HUES48 (cell line): ENCODE results near the gene DPT.

Source experiments
- H3K27ac ChIP-seq: one replicate; pipeline ENCODE4 v1.7.0; 2013; ENCODE audit warnings: low read depth, low read length, inconsistent platforms
- H3K27me3 ChIP-seq: 2 replicates; pipeline ENCODE4 v1.6.1; 2013; ENCODE audit warnings: mild to moderate bottlenecking, low read length; ENCODE audit not compliant: control insufficient read depth, insufficient read depth
- H3K36me3 ChIP-seq: 2 replicates; pipeline ENCODE4 v1.6.1; 2013; ENCODE audit warnings: low read length; ENCODE audit not compliant: control insufficient read depth, insufficient read depth
- H3K4me1 ChIP-seq: 2 replicates; pipeline ENCODE4 v1.6.1; 2013; ENCODE audit warnings: mild to moderate bottlenecking, low read length; ENCODE audit not compliant: control insufficient read depth, insufficient read depth
- H3K4me3 ChIP-seq: 2 replicates; pipeline ENCODE4 v1.5.1; 2013; ENCODE audit warnings: mild to moderate bottlenecking, low read depth, low read length
- H3K9ac ChIP-seq: 2 replicates; pipeline ENCODE4 v1.6.1; 2013; ENCODE audit warnings: mild to moderate bottlenecking, low read depth, low read length, moderate library complexity
- H3K9me3 ChIP-seq: 2 replicates; pipeline ENCODE4 v1.6.1; 2013; ENCODE audit warnings: low read length; ENCODE audit not compliant: control insufficient read depth, insufficient read depth

The DPT gene

DNA sequence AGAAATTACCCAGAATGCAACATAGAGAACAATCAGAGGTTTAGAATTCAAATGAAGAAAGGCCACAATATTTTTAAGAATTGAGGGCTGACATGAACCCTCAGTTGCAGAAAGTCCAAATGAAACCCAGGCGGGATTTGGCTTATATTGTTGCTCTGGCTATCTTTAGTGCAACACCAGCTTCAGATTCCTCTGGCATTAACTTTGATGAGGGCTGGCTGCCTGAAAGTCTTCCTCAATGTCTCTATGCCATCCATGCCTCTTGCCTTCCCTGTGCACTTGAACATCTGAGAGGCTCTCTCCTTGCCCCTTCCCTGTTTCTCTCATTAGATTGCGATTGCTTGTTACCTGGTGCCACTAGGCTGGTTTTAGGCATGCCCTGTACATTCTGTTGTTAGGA lies 31.2 kb upstream of the DPT start:
- Histone ChIP-seq H3K36me3 (no peaks in the 10 kb centered on the region), H3K4me1 (no peaks in the 10 kb centered on the region), H3K27ac (no peak overlapping the region), H3K9me3 (no peaks in the 10 kb centered on the region), H3K27me3 (no peaks in the 10 kb centered on the region), H3K9ac (no peak overlapping the region), H3K4me3 (no peak overlapping the region)

DNA sequence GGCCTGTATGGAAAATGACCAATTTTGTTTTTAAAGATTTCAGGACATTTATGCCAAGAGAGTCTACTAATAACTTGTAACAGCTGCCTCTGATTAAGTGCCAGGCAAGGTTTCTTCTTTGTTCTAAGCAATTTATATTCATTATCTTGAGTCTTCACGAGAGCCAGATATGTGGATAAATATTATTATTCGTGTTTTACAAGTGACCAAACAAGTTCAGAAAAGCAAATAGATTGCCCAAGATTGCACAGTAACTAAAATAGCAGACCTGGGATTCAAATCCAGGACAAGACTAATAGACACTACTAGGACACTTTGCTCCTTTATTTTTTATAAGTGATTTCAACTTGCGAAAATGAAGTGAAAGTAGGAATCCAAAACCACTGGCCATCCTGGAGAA lies 30.1 kb upstream of the DPT start:
- Histone ChIP-seq H3K4me3 (no peak overlapping the region), H3K9ac (no peak overlapping the region), H3K27me3 (no peaks in the 10 kb centered on the region), H3K9me3 (no peaks in the 10 kb centered on the region), H3K36me3 (no peaks in the 10 kb centered on the region), H3K4me1 (no peaks in the 10 kb centered on the region), H3K27ac (no peak overlapping the region)

DNA sequence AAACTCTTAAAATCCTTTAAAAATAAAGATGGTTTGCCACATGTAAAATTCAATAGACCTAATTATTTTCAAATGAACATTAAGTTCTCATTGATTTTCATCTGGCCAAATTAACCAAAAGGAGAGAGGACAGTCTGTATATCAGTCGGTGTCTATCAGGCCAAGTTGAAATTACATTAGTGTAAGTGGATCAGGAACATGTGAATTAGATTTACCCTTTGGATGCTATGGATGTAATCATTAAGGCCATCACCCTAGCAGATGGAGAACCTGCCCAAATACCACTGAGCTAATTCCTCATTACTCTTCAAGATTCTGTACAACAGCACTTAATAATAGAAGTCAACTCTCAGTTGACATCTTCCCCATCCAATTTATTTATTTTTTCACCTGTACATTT lies 29.5 kb upstream of the DPT start:
- H3K36me3 ChIP-seq: no peaks in the 10 kb centered on the region
- H3K27me3 ChIP-seq: no peaks in the 10 kb centered on the region
- no peak overlapping the region for H3K4me3 ChIP-seq
- no peak overlapping the region for H3K27ac ChIP-seq
- no peak overlapping the region for H3K9ac ChIP-seq
- no peaks in the 10 kb centered on the region for H3K9me3 ChIP-seq
- no peaks in the 10 kb centered on the region for H3K4me1 ChIP-seq

DNA sequence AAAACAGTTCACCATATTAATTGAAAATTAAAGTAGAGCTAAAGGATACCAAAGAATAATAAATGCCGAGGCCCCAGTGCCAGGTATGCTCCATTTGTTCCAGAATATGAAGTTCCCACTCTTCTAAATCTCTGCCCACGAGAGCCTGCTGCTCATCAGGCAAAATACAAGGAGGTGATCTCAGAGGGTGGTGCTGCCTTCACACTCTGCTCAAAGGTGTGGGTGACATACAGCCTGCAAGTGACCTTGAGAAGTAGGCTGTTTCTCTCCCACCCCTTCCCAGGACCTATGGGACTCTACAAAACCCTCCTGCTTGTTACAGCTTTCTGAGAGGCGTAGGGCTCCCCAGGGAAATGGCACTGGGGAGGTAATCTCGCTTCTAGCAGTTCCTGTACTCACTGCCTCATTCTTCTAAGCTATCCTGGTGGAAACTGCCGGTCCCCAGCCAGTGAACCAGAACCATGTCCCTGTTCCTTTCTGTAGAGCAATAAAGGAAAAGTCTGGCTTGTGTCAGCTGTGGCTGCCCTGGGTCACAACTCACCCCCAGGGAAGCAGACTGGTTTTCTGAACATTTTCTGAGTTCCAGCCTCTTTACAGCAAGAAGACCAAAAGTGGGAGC lies 26.9 kb upstream of the DPT start:
- no peaks in the 10 kb centered on the region for H3K36me3 ChIP-seq
- H3K9ac ChIP-seq: no peak overlapping the region
- H3K4me1 ChIP-seq: no peaks in the 10 kb centered on the region

DNA sequence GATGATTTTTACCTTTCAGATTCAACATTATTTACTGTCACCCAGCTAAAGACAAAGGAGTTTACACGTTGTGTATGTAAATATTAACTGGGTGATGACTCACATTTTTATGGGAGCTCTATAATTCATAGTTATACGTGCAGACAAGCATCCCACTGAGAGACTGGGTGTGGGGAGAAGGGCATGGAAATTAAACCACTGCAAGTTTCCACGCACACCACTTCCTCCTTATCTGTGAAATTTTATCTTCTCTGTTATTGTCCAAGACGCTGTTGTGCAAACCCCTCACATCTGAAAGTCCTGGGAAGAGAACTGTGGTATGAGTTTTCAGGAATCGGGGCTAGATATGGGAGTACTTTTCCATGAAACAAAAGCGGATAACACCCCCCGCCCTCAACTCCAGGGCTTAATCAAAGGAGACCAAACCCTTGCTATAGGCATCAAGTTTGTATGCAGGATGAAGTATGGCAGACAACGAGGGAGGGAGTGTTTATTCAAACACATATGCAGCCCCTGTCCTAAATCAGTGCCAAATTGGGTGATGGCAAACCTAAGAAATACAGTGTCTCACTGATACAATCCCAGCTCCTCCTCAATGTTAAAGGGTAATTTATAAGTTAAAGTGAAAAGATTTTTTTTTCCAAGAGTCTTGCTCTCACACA lies 23.3 kb upstream of the DPT start:
- no peak overlapping the region for H3K27ac ChIP-seq

More for the DNA sequence above, 26.9 kb upstream of the DPT start:
- Histone ChIP-seq H3K9me3 (no peaks in the 10 kb centered on the region), H3K27me3 (no peaks in the 10 kb centered on the region), H3K4me3 (no peak overlapping the region), H3K27ac (no peak overlapping the region)

DNA sequence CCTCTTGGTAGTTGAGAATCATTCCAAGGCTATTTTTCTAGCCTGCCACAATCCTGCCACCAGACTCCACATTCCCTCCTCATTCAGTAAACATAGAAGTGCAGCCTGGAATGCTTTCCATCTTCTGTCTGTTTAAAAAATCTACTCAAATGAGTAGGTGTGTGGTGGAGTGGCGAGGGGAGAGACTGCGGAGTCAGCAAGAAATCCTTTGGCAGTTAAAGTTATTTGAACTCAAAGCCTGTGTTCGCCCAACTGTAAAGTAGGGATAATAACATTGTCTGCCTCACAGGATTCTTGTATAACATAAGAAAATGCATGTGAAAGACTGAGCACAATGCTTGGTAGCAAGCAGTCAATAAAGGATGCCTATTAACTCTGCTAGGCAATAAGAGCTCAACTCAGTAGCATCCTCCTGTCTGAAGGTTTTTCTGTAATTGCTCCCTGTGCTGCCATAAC lies 22.2 kb upstream of the DPT start:
- H3K27ac ChIP-seq: no peak overlapping the region
- H3K27me3 ChIP-seq: no peaks in the 10 kb centered on the region
- H3K9ac ChIP-seq: no peak overlapping the region
- no peaks in the 10 kb centered on the region for H3K36me3 ChIP-seq
- no peaks in the 10 kb centered on the region for H3K4me1 ChIP-seq
- no peak overlapping the region for H3K4me3 ChIP-seq
- no peaks in the 10 kb centered on the region for H3K9me3 ChIP-seq

More for the DNA sequence above, 23.3 kb upstream of the DPT start:
- Histone ChIP-seq H3K9me3 (no peaks in the 10 kb centered on the region), H3K4me3 (no peak overlapping the region), H3K27me3 (no peaks in the 10 kb centered on the region), H3K4me1 (no peaks in the 10 kb centered on the region), H3K36me3 (no peaks in the 10 kb centered on the region), H3K9ac (no peak overlapping the region)

DNA sequence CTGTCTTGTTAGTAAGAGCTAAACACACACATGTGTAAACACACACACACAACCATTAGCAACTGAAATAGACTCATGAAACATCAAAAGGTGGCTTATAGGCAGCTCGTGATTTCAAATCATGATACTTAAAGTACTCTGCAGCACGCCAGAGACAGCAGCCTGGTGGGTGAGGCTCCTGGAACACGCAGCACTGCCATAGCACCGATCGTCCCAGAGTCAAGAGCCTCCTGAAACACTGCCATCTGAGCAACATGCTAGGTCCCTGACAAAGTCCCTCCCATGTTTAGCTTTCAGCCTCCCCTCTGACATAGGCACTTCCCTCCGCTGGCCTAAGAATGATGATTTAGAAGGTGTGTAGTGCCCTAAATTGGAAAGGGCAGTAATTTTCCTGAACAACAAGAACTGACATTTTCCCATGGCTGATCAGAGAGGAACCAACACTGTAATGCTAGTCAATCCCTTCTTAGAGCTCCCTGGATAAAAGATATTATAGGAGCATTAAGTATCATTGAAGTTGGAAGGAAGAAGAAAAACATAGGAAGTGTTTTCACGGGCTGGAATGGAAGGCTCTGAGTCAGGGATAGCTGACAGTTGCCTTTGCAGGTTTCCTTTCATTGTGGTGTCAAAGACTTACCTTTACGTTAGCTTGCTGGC lies 14.1 kb upstream of the DPT start:
- Histone ChIP-seq H3K9me3 (no peaks in the 10 kb centered on the region), H3K36me3 (no peaks in the 10 kb centered on the region), H3K4me3 (no peak overlapping the region), H3K4me1 (no peaks in the 10 kb centered on the region), H3K9ac (no peak overlapping the region), H3K27ac (no peak overlapping the region), H3K27me3 (no peaks in the 10 kb centered on the region)

DNA sequence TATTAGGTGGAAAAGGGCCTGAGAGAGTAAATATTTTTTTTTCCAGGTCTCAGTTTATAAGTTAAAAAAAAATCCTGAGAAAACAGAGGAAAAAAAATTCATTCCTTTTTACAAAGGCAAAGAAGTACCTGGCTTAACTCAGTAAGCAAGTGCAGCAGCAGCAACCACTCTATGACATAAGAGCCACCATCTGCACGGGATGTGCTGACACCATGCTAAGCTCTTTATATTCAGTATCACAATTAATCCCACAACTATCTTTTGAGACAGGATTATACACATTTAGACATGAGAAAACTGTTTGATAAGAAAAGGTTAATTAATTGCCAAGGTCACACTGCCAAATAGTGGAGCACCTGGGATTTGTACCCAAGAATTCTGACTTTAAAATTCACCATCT lies 13.4 kb upstream of the DPT start:
- H3K4me3 ChIP-seq: no peak overlapping the region
- H3K9ac ChIP-seq: no peak overlapping the region
- H3K4me1 ChIP-seq: no peaks in the 10 kb centered on the region
- no peaks in the 10 kb centered on the region for H3K36me3 ChIP-seq
- H3K27ac ChIP-seq: no peak overlapping the region
- no peaks in the 10 kb centered on the region for H3K27me3 ChIP-seq
- no peaks in the 10 kb centered on the region for H3K9me3 ChIP-seq

DNA sequence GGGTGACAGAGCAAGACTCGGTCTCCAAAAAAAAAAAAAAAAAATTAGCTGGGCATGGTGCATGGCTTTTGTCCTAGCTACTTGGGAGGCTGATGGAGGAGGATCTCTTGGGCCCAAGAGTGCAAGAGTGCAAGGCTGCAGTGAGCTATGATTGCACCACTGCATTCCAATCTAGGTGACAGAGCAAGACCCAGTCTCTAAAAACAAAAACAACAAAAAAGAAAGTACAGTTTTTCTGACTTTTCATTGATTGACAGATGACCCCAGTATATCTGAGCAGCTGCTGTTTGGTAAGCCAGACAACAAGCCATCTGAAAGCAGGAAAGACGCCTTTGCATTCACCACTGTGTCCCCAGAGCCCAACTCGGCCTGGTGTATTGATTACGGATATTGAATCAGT lies 10.9 kb upstream of the DPT start:
- no peaks in the 10 kb centered on the region for H3K9me3 ChIP-seq
- H3K27ac ChIP-seq: no peak overlapping the region
- no peak overlapping the region for H3K9ac ChIP-seq
- no peaks in the 10 kb centered on the region for H3K4me1 ChIP-seq
- no peak overlapping the region for H3K4me3 ChIP-seq
- no peaks in the 10 kb centered on the region for H3K27me3 ChIP-seq
- no peaks in the 10 kb centered on the region for H3K36me3 ChIP-seq

DNA sequence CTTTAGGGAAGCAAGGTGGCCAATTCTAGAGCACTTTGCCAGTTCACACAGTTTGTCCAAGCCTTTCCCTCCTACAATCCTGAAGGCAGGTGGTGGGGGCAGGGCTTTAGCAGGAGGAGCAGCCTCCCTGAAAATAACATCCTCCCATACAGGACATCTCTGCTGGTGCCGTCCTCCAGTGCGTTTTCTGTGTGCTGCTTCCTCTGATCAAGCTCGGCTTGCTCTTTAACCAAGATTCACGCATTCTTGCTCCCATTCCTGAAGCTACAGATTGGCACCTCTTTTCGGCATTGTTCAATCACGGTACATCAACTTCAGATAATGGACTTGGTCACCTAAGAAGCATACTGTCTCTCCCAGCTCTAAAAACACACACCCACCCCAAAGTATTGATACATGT lies 7.5 kb upstream of the DPT start:
- Histone ChIP-seq H3K27me3 (no peaks in the 10 kb centered on the region), H3K4me1 (no peaks in the 10 kb centered on the region), H3K9me3 (no peaks in the 10 kb centered on the region), H3K4me3 (no peak overlapping the region), H3K36me3 (no peaks in the 10 kb centered on the region), H3K9ac (no peak overlapping the region), H3K27ac (no peak overlapping the region)

DNA sequence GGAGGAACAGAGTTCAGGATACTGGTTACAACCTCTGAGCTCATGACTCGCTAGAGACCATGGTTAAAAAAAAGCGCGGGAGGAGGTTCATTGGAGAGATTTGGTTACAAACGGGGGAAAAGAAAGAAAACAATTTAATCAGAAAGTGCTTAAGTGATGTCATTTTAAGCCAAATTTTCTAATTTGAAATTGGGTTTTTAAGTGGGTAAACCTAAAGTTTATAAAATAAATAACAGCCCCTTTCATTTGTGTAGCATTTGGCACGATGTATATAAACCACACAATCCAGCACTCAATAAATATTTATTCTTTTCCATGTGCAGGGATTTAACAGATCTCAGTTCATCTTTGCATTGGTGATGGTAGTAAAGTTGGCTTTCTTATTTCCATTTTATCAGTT lies 7.0 kb upstream of the DPT start:
- H3K4me3 ChIP-seq: no peak overlapping the region
- H3K27ac ChIP-seq: no peak overlapping the region
- no peaks in the 10 kb centered on the region for H3K4me1 ChIP-seq
- no peaks in the 10 kb centered on the region for H3K9me3 ChIP-seq
- no peaks in the 10 kb centered on the region for H3K27me3 ChIP-seq
- H3K36me3 ChIP-seq: no peaks in the 10 kb centered on the region
- H3K9ac ChIP-seq: no peak overlapping the region
